PC-9 (cell line): Measurements from ENCODE around the gene CTNNA1. TPM values are rescaled to one million over a fixed set of nuclear protein-coding genes. Genes with fewer than 3 reads are reported as not detected.

ENCODE experiments used
- BruUV-seq: library from RNA; stranded (reverse); fragments of 400-500 nt; replicated peaks from 2 replicates; lab custom pipeline; 2021; lab: Mats Ljungman, UMichigan
- CTCF ChIA-PET: fragments of 300-600 bp; sonication (Branson Sonifier 250); formaldehyde crosslinking; loops from one replicate; lab custom pipeline; 2022; ENCODE audit warnings: antibody characterized with exemption; lab: Charles Lee
- POLR2A ChIA-PET: fragments of 300-600 bp; sonication (Branson Sonifier 250); formaldehyde crosslinking; loops from one replicate; lab custom pipeline; 2022; ENCODE audit warnings: antibody characterized with exemption; ENCODE audit not compliant: unreplicated experiment; lab: Charles Lee
- DNase-seq, 2 experiments: peaks; one replicate each; pipeline versions ENCODE4 v3.0.0 to v3.0.0-alpha.2; 2015 to 2022; ENCODE audit warnings: mixed read lengths in 1 of 2
- H2AFZ ChIP-seq: fragments of 200-600 bp; sonication (generic); 2 replicates; pipeline ENCODE4 v1.8.1; 2017; ENCODE audit warnings: antibody characterized with exemption
- H3F3A ChIP-seq: fragments of 200-600 bp; sonication (generic); 2 replicates; pipeline ENCODE4 v1.8.1; 2017; ENCODE audit warnings: antibody characterized with exemption, mild to moderate bottlenecking, low read depth; ENCODE audit not compliant: insufficient read depth
- H3K27ac ChIP-seq: fragments of 200-600 bp; sonication (generic); 2 replicates; pipeline ENCODE4 v1.6.1; 2016; ENCODE audit warnings: mixed run types
- H3K27me3 ChIP-seq: fragments of 200-600 bp; sonication (generic); 2 replicates; pipeline ENCODE4 v1.6.1; 2016; ENCODE audit warnings: low read depth, mixed run types; ENCODE audit not compliant: insufficient read depth
- H3K36me3 ChIP-seq: fragments of 200-600 bp; sonication (generic); 2 replicates; pipeline ENCODE4 v1.6.1; 2016; ENCODE audit warnings: low read depth, mixed run types
- H3K4me1 ChIP-seq: fragments of 200-600 bp; sonication (generic); replicated peaks from 2 replicates; pipeline ENCODE4 v1.6.1; 2016; ENCODE audit warnings: mixed run types; ENCODE audit not compliant: insufficient read depth
- H3K4me2 ChIP-seq: fragments of 200-600 bp; sonication (generic); 2 replicates; pipeline ENCODE4 v1.6.1; 2017; ENCODE audit warnings: mixed run types
- H3K4me3 ChIP-seq: fragments of 200-600 bp; sonication (generic); 2 replicates; pipeline ENCODE4 v1.6.1; 2016; ENCODE audit warnings: mixed run types
- H3K79me2 ChIP-seq: fragments of 200-600 bp; sonication (generic); 2 replicates; pipeline ENCODE4 v1.6.1; 2017; ENCODE audit warnings: low read depth, mixed run types
- H3K9me2 ChIP-seq: fragments of 200-600 bp; sonication (generic); 2 replicates; pipeline ENCODE4 v1.8.1; 2017; ENCODE audit warnings: mild to moderate bottlenecking; ENCODE audit not compliant: insufficient read depth
- H3K9me3 ChIP-seq: fragments of 200-600 bp; sonication (generic); 2 replicates; pipeline ENCODE4 v1.8.1; 2016; ENCODE audit warnings: low read depth; ENCODE audit not compliant: insufficient read depth
- H4K20me1 ChIP-seq: fragments of 200-600 bp; sonication (generic); 2 replicates; pipeline ENCODE4 v1.8.1; 2017; ENCODE audit not compliant: insufficient read depth
- EZH2 ChIP-seq: fragments of 200-600 bp; sonication (generic); IDR thresholded peaks from 2 replicates; pipeline ENCODE4 v1.8.0; 2017; ENCODE audit warnings: antibody characterized with exemption, low read depth
- intact Hi-C: fragments of 100-400 bp; cut with micrococcal nuclease; formaldehyde crosslinking; loops from one replicate; pipeline ENCODE4 v1.10.0; 2022; ENCODE audit not compliant: unreplicated experiment
- total RNA-seq: library from RNA; stranded (reverse); gene quantifications from 2 replicates; pipeline ENCODE4 v1.2.3, GENCODE V29; 2021
- TF ChIP-seq, protein P1 (sequence below): fragments of 200-600 bp; sonication (generic); conservative IDR thresholded peaks from 2 replicates; pipeline ENCODE4 v1.6.1; 2017; ENCODE audit warnings: mixed run types, antibody characterized with exemption, mild to moderate bottlenecking, moderate library complexity

CTNNA1 gene
- total RNA-seq, 1 experiment from 2014 or later = 91.7 TPM

DNA sequence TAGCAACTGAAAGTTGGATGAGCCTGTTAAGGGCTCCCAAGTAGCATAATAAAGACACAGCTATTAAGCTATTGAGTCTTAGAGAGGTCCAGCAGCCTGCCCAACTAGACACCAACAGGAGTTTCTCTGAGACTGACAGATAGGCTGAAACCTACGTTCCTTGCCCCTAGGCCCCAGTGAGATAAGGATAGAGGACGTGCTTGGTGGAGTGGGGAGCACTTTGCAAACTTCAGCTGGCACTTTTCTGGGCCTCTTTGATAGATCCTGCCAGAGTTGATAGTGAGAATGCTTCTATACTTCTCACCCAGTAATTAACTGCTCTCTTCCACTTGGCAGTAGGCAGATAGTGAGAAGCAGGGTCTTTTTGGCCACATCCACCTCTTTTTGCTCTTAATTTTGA is 20.8 kb upstream of the CTNNA1 start:
- Histone ChIP-seq H3K9me3 (no peaks in the 10 kb centered on the region), H3K36me3 (no peaks in the 10 kb centered on the region), H3F3A (peaks cover under 1% of the 10 kb centered on the region; the same call in 1 of the 2 replicates), H3K4me2 (no peak overlapping the region), H3K4me3 (no peak overlapping the region), H3K27me3 (no peaks in the 10 kb centered on the region), H3K79me2 (no peaks in the 10 kb centered on the region), H2AFZ (no peak overlapping the region), H3K4me1 (peaks cover 2% of the 10 kb centered on the region), H4K20me1 (no peaks in the 10 kb centered on the region), H3K27ac (no peak overlapping the region), H3K9me2 (no peaks in the 10 kb centered on the region)
- DNase-seq = no peak
- POLR2A ChIA-PET = interaction anchor here (0.6 kb wide), 1 partner anchor 10 kb away, joined by 3 read pairs; no protein-coding TSS in a partner anchor
- intact Hi-C loops = no loop called here
- BruUV-seq = no TSS peak
- CTCF ChIA-PET = no interaction called here
- no peak for TF ChIP-seq EZH2
- TF ChIP-seq, protein P1, sequence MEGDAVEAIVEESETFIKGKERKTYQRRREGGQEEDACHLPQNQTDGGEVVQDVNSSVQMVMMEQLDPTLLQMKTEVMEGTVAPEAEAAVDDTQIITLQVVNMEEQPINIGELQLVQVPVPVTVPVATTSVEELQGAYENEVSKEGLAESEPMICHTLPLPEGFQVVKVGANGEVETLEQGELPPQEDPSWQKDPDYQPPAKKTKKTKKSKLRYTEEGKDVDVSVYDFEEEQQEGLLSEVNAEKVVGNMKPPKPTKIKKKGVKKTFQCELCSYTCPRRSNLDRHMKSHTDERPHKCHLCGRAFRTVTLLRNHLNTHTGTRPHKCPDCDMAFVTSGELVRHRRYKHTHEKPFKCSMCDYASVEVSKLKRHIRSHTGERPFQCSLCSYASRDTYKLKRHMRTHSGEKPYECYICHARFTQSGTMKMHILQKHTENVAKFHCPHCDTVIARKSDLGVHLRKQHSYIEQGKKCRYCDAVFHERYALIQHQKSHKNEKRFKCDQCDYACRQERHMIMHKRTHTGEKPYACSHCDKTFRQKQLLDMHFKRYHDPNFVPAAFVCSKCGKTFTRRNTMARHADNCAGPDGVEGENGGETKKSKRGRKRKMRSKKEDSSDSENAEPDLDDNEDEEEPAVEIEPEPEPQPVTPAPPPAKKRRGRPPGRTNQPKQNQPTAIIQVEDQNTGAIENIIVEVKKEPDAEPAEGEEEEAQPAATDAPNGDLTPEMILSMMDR = no peak

DNA sequence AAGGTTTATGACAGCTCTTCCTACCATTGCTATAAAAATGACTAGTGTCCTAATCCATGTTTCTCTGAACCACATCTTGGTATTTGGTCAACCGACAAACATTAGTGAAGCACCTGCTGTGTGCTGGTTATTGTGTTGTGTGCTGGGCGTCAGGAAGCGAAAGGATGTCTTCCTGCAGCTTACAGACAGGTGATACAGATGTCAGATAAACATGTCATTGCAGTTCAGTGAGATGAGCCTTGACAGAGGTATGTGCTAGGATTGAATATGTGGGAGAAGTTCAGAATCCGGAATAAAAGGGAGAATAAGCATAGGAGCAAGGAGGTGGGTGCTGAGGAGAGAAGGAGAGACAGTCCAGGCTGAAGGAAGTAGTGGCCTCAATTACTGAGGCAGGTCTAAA is 20.3 kb upstream of the CTNNA1 start:
- Histone ChIP-seq H3K36me3 (no peaks in the 10 kb centered on the region), H3F3A (peaks cover 5% of the 10 kb centered on the region), H3K9me3 (no peaks in the 10 kb centered on the region), H3K27ac (no peak overlapping the region), H3K9me2 (no peaks in the 10 kb centered on the region), H3K4me3 (no peak overlapping the region), H3K4me1 (peaks cover 6% of the 10 kb centered on the region), H4K20me1 (no peaks in the 10 kb centered on the region), H2AFZ (no peak overlapping the region), H3K4me2 (no peak overlapping the region), H3K27me3 (no peaks in the 10 kb centered on the region), H3K79me2 (no peaks in the 10 kb centered on the region)
- CTCF ChIA-PET = no interaction called here
- TF ChIP-seq, protein P1 = no peak
- TF ChIP-seq EZH2 = no peak
- POLR2A ChIA-PET = interaction anchor here (0.6 kb wide), 1 partner anchor 11 kb away, joined by 3 read pairs; no protein-coding TSS in a partner anchor
- no TSS peak for BruUV-seq
- intact Hi-C loops = no loop called here
- DNase-seq = no peak

DNA sequence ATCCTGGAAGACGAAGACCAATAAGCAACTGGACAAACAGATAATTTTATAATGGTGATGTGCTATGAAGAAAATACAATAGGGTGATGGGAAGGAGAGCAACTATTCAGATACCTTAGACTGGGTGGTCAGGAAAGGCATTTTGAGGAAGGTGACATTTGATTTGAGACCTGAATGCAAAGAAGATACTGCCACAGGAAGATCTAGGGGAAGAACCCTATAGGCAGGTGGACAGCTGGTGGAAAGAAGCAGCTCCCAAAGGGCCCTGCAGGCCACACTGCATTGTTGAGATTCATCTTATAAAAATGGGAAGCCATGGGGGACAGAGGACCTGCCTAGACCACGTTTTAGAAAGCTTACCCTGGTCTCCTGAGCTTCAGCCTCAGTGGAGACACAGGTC is 19.7 kb upstream of the CTNNA1 start:
- Histone ChIP-seq H3K27me3 (no peaks in the 10 kb centered on the region), H3K79me2 (no peaks in the 10 kb centered on the region), H3K4me2 (no peak overlapping the region), H3K36me3 (no peaks in the 10 kb centered on the region), H3K9me2 (no peaks in the 10 kb centered on the region), H3F3A (peaks cover 5% of the 10 kb centered on the region), H3K4me3 (no peak overlapping the region), H4K20me1 (no peaks in the 10 kb centered on the region), H2AFZ (no peak overlapping the region), H3K27ac (no peak overlapping the region), H3K9me3 (no peaks in the 10 kb centered on the region), H3K4me1 (peaks cover 12% of the 10 kb centered on the region)
- intact Hi-C loops = no loop called here
- no TSS peak for BruUV-seq
- POLR2A ChIA-PET = no interaction called here
- no peak for DNase-seq
- CTCF ChIA-PET = interaction anchor here (0.5 kb wide), 1 partner anchor 40 kb away, joined by 7 read pairs; no protein-coding TSS in a partner anchor
- TF ChIP-seq, protein P1 = no peak
- TF ChIP-seq EZH2 = no peak
